Activated CD4-positive, alpha-beta T cell treated with anti-CD3 and anti-CD28 coated beads for 1 hour (primary cell): Measurements from ENCODE around the gene RPLP1.

Source experiments
- DNase-seq: peaks from one replicate; pipeline ENCODE4 v3.0.0-alpha.2; 2020

The RPLP1 gene

GRCh38 chr15:69472046-69472445, 19.4 kb downstream of the RPLP1 start:
- no peak for DNase-seq

- no peak for DNase-seq
These were observed 19.9 kb downstream of the RPLP1 start for GRCh38 chr15:69472562-69472961.

GRCh38 chr15:69474291-69474690, 21.7 kb downstream of the RPLP1 start:
- no peak for DNase-seq

GRCh38 chr15:69474846-69475455, 22.3 kb downstream of the RPLP1 start:
- no peak for DNase-seq

- peak; percentile 64 for DNase-seq
These were observed 23.2 kb downstream of the RPLP1 start for GRCh38 chr15:69475769-69476358.

GRCh38 chr15:69476704-69477473, 24.3 kb downstream of the RPLP1 start:
- DNase-seq: no peak

- no peak for DNase-seq
These were observed 25.7 kb downstream of the RPLP1 start for GRCh38 chr15:69478259-69478781.

- DNase-seq: no peak
These were observed 26.5 kb downstream of the RPLP1 start for GRCh38 chr15:69479081-69479480.

GRCh38 chr15:69479971-69480370, 27.4 kb downstream of the RPLP1 start:
- no peak for DNase-seq

GRCh38 chr15:69480932-69481331, 28.3 kb downstream of the RPLP1 start:
- no peak for DNase-seq

GRCh38 chr15:69482686-69483256, 30.2 kb downstream of the RPLP1 start:
- DNase-seq: no peak

- no peak for DNase-seq
These were observed 32.2 kb downstream of the RPLP1 start for GRCh38 chr15:69484837-69485236.

- DNase-seq: no peak
These were observed 34.0 kb downstream of the RPLP1 start for GRCh38 chr15:69486481-69487110.

- no peak for DNase-seq
These were observed 36.5 kb downstream of the RPLP1 start for GRCh38 chr15:69489073-69489571.

- no peak for DNase-seq
These were observed 37.9 kb downstream of the RPLP1 start for GRCh38 chr15:69490356-69491037.

GRCh38 chr15:69491038-69491505, 38.5 kb downstream of the RPLP1 start:
- no peak for DNase-seq

GRCh38 chr15:69493406-69493805, 40.8 kb downstream of the RPLP1 start:
- no peak for DNase-seq

- no peak for DNase-seq
These were observed 43.4 kb downstream of the RPLP1 start for GRCh38 chr15:69496001-69496400.

- DNase-seq: no peak
These were observed 44.5 kb downstream of the RPLP1 start for GRCh38 chr15:69497076-69497475.

GRCh38 chr15:69497667-69498066, 45.0 kb downstream of the RPLP1 start:
- DNase-seq: no peak

GRCh38 chr15:69498282-69498681, 45.7 kb downstream of the RPLP1 start:
- no peak for DNase-seq

- no peak for DNase-seq
These were observed 46.4 kb downstream of the RPLP1 start for GRCh38 chr15:69498987-69499386.
